Loucy (cell line): ENCODE measurements around the gene C15orf39.
"Not testable (repeated sequence)": the region's sequence is repeated elsewhere in the genome, so short reads cannot be mapped to it uniquely, and the experiment has no call there.

Experiments
- H2AFZ ChIP-seq: fragments of 200-600 bp; sonication (generic); 2 replicates; pipeline ENCODE4 v1.6.0; 2016; ENCODE audit warnings: antibody characterized with exemption, mild to moderate bottlenecking, low read length, moderate library complexity
- H3F3A ChIP-seq: fragments of 200-600 bp; 2 replicates; pipeline ENCODE4 v1.6.0; 2016; ENCODE audit warnings: antibody characterized with exemption, low read depth, mild to moderate bottlenecking
- H3K27me3 ChIP-seq: fragments of 200-600 bp; sonication (generic); 2 replicates; pipeline ENCODE4 v1.6.1; 2014; ENCODE audit warnings: low read length, mild to moderate bottlenecking; ENCODE audit not compliant: insufficient read depth, poor library complexity, severe bottlenecking
- H3K36me3 ChIP-seq: fragments of 200-600 bp; sonication (generic); 2 replicates; pipeline ENCODE4 v1.6.1; 2016; ENCODE audit warnings: low read length; ENCODE audit not compliant: insufficient read depth
- H3K4me1 ChIP-seq: fragments of 200-600 bp; sonication (generic); 2 replicates; pipeline ENCODE4 v1.5.1; 2014; ENCODE audit warnings: low read length, mild to moderate bottlenecking; ENCODE audit not compliant: insufficient read depth, poor library complexity, severe bottlenecking
- H3K4me2 ChIP-seq: fragments of 200-600 bp; sonication (generic); 2 replicates; pipeline ENCODE4 v1.6.0; 2014; ENCODE audit warnings: antibody characterized with exemption, low read length, low read depth, mild to moderate bottlenecking; ENCODE audit not compliant: poor library complexity, severe bottlenecking
- H3K4me3 ChIP-seq: fragments of 200-600 bp; sonication (generic); 2 replicates; pipeline ENCODE4 v1.5.1; 2014; ENCODE audit warnings: low read length, mild to moderate bottlenecking, mixed read lengths; ENCODE audit not compliant: poor library complexity, severe bottlenecking
- H3K79me2 ChIP-seq: fragments of 200-600 bp; sonication (generic); 2 replicates; pipeline ENCODE4 v1.6.1; 2014; ENCODE audit warnings: low read length; ENCODE audit not compliant: insufficient read depth
- H3K9ac ChIP-seq: fragments of 200-600 bp; sonication (generic); 2 replicates; pipeline ENCODE4 v1.6.0; 2014; ENCODE audit warnings: mild to moderate bottlenecking, low read depth, low read length, moderate library complexity; ENCODE audit not compliant: poor library complexity, severe bottlenecking
- H3K9me2 ChIP-seq: fragments of 200-600 bp; sonication (generic); replicated peaks from 2 replicates; pipeline ENCODE4 v1.6.1; 2016; ENCODE audit warnings: low read depth, low read length, mixed read lengths
- H3K9me3 ChIP-seq: fragments of 200-600 bp; sonication (generic); 2 replicates; pipeline ENCODE4 v1.6.1; 2014; ENCODE audit warnings: mild to moderate bottlenecking, antibody characterized with exemption, low read length, low read depth; ENCODE audit not compliant: insufficient read depth
- H4K20me1 ChIP-seq: fragments of 200-600 bp; sonication (generic); 2 replicates; pipeline ENCODE4 v1.6.0; 2014; ENCODE audit warnings: antibody characterized with exemption, low read length, mild to moderate bottlenecking; ENCODE audit not compliant: insufficient read depth, poor library complexity, severe bottlenecking
- CTCF ChIP-seq: fragments of 200-600 bp; sonication (generic); conservative IDR thresholded peaks from 2 replicates; pipeline ENCODE4 v1.5.1; 2014; ENCODE audit warnings: mild to moderate bottlenecking, antibody characterized with exemption, low read length
- EZH2phosphoT487 ChIP-seq: fragments of 200-600 bp; IDR thresholded peaks from 2 replicates; pipeline ENCODE4 v1.6.1; 2018; ENCODE audit warnings: antibody characterized with exemption, mild to moderate bottlenecking, moderate library complexity, borderline replicate concordance

C15orf39 gene

GRCh38 chr15:75225951-75226732, 24.5 kb downstream of the C15orf39 start:
- H2AFZ ChIP-seq = no peak overlapping the region
- H3F3A ChIP-seq = no peaks in the 10 kb centered on the region
- no peaks in the 10 kb centered on the region for H4K20me1 ChIP-seq
- H3K27me3 ChIP-seq = no peaks in the 10 kb centered on the region
- no peak for TF ChIP-seq EZH2phosphoT487
- TF ChIP-seq CTCF = no peak
- H3K4me3 ChIP-seq = no peak overlapping the region
- H3K9me2 ChIP-seq = no peaks in the 10 kb centered on the region
- H3K4me1 ChIP-seq = peaks cover 7% of the 10 kb centered on the region
- no peaks in the 10 kb centered on the region for H3K9me3 ChIP-seq
- H3K36me3 ChIP-seq = no peaks in the 10 kb centered on the region
- no peaks in the 10 kb centered on the region for H3K79me2 ChIP-seq
- H3K4me2 ChIP-seq = no peak overlapping the region
- H3K9ac ChIP-seq = no peak overlapping the region

DNA sequence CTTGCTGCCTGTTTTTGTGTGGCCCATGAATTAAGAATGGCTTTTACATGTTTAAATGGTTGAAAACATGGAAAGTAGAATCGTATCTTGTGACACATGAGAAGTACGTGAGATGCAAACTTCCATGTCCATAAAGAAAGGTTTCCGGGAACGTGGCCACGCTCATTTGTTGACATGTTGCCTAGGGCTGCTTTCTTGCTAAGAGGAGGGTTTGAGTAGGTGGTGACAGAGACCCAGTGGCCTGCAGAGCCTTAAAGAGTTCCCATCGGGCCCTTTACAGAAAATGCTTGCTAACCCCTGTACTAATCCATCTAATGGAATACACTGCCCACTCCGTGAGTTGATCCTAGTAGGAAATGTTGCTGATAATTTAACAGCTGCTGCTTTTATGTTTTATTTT, 25.4 kb downstream of the C15orf39 start:
- not testable (repeated sequence) for H3K79me2 ChIP-seq, H3K9me2 ChIP-seq, H3K4me2 ChIP-seq, H2AFZ ChIP-seq, H3K9ac ChIP-seq, H3K27me3 ChIP-seq, H4K20me1 ChIP-seq, H3K4me1 ChIP-seq, H3K36me3 ChIP-seq, H3K4me3 ChIP-seq, H3F3A ChIP-seq, H3K9me3 ChIP-seq

GRCh38 chr15:75227663-75228280, 26.1 kb downstream of the C15orf39 start:
- no peaks in the 10 kb centered on the region for H4K20me1 ChIP-seq
- TF ChIP-seq CTCF (no peak), EZH2phosphoT487 (no peak)

More at GRCh38 chr15:75227663-75228280, 26.1 kb downstream of the C15orf39 start:
- no peaks in the 10 kb centered on the region for H3K9me2 ChIP-seq
- peaks cover 7% of the 10 kb centered on the region for H3K4me1 ChIP-seq
- H3F3A ChIP-seq = no peaks in the 10 kb centered on the region
- H3K4me3 ChIP-seq = no peak overlapping the region
- no peaks in the 10 kb centered on the region for H3K27me3 ChIP-seq
- H3K36me3 ChIP-seq = no peaks in the 10 kb centered on the region
- no peaks in the 10 kb centered on the region for H3K9me3 ChIP-seq
- no peaks in the 10 kb centered on the region for H3K79me2 ChIP-seq
- no peak overlapping the region for H3K4me2 ChIP-seq
- H2AFZ ChIP-seq = no peak overlapping the region
- H3K9ac ChIP-seq = no peak overlapping the region
